ENCODE measurements around the gene TMC3.

GRCh38 chr15:81373176-81373575 lies 837 bp downstream of the TMC3 start:
- TF ChIP-seq CTCF (conservative IDR thresholded peaks at IDR 0.05) (no peak), EZH2 (IDR thresholded peaks at IDR 0.05; ENCODE audit: low read depth) (no peak)
